Measurements from ENCODE around the gene DAPK2.

DNA sequence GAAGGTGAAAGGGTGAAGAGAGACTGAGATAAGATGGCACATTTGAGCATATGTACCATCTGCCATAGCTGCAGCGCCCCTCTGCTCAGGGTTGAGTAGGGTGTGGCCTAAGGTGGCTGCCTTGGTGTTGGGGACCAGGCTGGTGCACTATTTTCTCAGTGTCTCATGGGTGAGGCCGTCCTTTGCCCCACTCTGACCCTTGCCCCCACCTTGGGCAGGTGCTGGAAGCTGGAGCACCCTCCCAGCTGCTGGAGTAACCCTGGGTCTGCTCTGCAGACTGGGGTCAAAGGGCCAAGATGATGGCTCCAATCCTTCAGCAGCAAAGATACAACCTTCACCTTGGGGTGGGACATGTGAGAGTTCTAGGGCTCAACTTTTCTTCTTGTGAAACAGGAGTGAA lies 69.2 kb downstream of the DAPK2 start:
- TF ChIP-seq, protein P1, sequence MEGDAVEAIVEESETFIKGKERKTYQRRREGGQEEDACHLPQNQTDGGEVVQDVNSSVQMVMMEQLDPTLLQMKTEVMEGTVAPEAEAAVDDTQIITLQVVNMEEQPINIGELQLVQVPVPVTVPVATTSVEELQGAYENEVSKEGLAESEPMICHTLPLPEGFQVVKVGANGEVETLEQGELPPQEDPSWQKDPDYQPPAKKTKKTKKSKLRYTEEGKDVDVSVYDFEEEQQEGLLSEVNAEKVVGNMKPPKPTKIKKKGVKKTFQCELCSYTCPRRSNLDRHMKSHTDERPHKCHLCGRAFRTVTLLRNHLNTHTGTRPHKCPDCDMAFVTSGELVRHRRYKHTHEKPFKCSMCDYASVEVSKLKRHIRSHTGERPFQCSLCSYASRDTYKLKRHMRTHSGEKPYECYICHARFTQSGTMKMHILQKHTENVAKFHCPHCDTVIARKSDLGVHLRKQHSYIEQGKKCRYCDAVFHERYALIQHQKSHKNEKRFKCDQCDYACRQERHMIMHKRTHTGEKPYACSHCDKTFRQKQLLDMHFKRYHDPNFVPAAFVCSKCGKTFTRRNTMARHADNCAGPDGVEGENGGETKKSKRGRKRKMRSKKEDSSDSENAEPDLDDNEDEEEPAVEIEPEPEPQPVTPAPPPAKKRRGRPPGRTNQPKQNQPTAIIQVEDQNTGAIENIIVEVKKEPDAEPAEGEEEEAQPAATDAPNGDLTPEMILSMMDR (IDR thresholded peaks at IDR 0.05), result no peak
- TF ChIP-seq NR3C1 (CRISPR knock-in tag; conservative IDR thresholded peaks at IDR 0.05; ENCODE audit: low read depth) (no peak), TEAD4 (CRISPR knock-in tag; IDR thresholded peaks at IDR 0.05) (no peak), OVOL2 (CRISPR knock-in tag; IDR thresholded peaks at IDR 0.05; ENCODE audit: borderline replicate concordance) (no peak)
- TF ChIP-seq, protein P2, sequence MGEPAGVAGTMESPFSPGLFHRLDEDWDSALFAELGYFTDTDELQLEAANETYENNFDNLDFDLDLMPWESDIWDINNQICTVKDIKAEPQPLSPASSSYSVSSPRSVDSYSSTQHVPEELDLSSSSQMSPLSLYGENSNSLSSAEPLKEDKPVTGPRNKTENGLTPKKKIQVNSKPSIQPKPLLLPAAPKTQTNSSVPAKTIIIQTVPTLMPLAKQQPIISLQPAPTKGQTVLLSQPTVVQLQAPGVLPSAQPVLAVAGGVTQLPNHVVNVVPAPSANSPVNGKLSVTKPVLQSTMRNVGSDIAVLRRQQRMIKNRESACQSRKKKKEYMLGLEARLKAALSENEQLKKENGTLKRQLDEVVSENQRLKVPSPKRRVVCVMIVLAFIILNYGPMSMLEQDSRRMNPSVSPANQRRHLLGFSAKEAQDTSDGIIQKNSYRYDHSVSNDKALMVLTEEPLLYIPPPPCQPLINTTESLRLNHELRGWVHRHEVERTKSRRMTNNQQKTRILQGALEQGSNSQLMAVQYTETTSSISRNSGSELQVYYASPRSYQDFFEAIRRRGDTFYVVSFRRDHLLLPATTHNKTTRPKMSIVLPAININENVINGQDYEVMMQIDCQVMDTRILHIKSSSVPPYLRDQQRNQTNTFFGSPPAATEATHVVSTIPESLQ (CRISPR knock-in tag; IDR thresholded peaks at IDR 0.05), result no peak

Measured in WTC11 (cell line).